ENCODE results near the gene PTCH2. TPM values are rescaled to one million over a fixed set of nuclear protein-coding genes. Genes with fewer than 3 reads are reported as not detected.

The PTCH2 gene
- total and polyA plus RNA-seq, 2 of the 13 experiments (the other 11 are each of a cell fraction or from before 2014, with no cell fraction given) = 0.60 to 1.5 TPM

- TF ChIP-seq, protein P1, sequence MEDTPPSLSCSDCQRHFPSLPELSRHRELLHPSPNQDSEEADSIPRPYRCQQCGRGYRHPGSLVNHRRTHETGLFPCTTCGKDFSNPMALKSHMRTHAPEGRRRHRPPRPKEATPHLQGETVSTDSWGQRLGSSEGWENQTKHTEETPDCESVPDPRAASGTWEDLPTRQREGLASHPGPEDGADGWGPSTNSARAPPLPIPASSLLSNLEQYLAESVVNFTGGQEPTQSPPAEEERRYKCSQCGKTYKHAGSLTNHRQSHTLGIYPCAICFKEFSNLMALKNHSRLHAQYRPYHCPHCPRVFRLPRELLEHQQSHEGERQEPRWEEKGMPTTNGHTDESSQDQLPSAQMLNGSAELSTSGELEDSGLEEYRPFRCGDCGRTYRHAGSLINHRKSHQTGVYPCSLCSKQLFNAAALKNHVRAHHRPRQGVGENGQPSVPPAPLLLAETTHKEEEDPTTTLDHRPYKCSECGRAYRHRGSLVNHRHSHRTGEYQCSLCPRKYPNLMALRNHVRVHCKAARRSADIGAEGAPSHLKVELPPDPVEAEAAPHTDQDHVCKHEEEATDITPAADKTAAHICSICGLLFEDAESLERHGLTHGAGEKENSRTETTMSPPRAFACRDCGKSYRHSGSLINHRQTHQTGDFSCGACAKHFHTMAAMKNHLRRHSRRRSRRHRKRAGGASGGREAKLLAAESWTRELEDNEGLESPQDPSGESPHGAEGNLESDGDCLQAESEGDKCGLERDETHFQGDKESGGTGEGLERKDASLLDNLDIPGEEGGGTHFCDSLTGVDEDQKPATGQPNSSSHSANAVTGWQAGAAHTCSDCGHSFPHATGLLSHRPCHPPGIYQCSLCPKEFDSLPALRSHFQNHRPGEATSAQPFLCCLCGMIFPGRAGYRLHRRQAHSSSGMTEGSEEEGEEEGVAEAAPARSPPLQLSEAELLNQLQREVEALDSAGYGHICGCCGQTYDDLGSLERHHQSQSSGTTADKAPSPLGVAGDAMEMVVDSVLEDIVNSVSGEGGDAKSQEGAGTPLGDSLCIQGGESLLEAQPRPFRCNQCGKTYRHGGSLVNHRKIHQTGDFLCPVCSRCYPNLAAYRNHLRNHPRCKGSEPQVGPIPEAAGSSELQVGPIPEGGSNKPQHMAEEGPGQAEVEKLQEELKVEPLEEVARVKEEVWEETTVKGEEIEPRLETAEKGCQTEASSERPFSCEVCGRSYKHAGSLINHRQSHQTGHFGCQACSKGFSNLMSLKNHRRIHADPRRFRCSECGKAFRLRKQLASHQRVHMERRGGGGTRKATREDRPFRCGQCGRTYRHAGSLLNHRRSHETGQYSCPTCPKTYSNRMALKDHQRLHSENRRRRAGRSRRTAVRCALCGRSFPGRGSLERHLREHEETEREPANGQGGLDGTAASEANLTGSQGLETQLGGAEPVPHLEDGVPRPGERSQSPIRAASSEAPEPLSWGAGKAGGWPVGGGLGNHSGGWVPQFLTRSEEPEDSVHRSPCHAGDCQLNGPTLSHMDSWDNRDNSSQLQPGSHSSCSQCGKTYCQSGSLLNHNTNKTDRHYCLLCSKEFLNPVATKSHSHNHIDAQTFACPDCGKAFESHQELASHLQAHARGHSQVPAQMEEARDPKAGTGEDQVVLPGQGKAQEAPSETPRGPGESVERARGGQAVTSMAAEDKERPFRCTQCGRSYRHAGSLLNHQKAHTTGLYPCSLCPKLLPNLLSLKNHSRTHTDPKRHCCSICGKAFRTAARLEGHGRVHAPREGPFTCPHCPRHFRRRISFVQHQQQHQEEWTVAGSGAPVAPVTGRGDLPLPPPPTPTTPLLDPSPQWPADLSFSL (CRISPR knock-in tag; IDR thresholded peaks at IDR 0.05) = no peak
- TF ChIP-seq ZSCAN21 (CRISPR knock-in tag; IDR thresholded peaks at IDR 0.05; ENCODE audit: borderline replicate concordance) (peak; percentile 58; the same call in 1 of the 2 replicates), ZNF136 (CRISPR knock-in tag; IDR thresholded peaks at IDR 0.05; ENCODE audit: low read depth) (no peak), RFX1 (IDR thresholded peaks at IDR 0.05) (peak; percentile 98), ZNF354B (CRISPR knock-in tag; IDR thresholded peaks at IDR 0.05) (peak; percentile 30; the same call in 1 of the 2 replicates), KLF16 (CRISPR knock-in tag; IDR thresholded peaks at IDR 0.05) (peak in 1 of 2 experiments; percentile 74; a peak in 2 of 4 replicates), ZNF670 (CRISPR knock-in tag; IDR thresholded peaks at IDR 0.05; ENCODE audit: borderline replicate concordance) (peak; percentile 98), STAT5B (CRISPR knock-in tag; IDR thresholded peaks at IDR 0.05) (no peak), MNT (IDR thresholded peaks at IDR 0.05) (peak; percentile 93), ZKSCAN5 (CRISPR knock-in tag; IDR thresholded peaks at IDR 0.05) (no peak), ZNF788 (CRISPR knock-in tag; IDR thresholded peaks at IDR 0.05; ENCODE audit: borderline replicate concordance) (peak; percentile 45; the same call in 1 of the 2 replicates), NCOA1 (CRISPR knock-in tag; IDR thresholded peaks at IDR 0.05) (peak; percentile 75; the same call in 1 of the 2 replicates), PBX3 (CRISPR knock-in tag; IDR thresholded peaks at IDR 0.05; ENCODE audit: borderline replicate concordance) (no peak), ZNF766 (CRISPR knock-in tag; IDR thresholded peaks at IDR 0.05; ENCODE audit: borderline replicate concordance) (peak; percentile 67; the same call in 1 of the 2 replicates), HNF4A (CRISPR knock-in tag; IDR thresholded peaks at IDR 0.05) (peak; percentile 79), REL (CRISPR knock-in tag; conservative IDR thresholded peaks at IDR 0.05) (peak; percentile 53), RBAK (CRISPR knock-in tag; IDR thresholded peaks at IDR 0.05) (no peak), SP140L (CRISPR knock-in tag; IDR thresholded peaks at IDR 0.05; ENCODE audit: borderline replicate concordance) (no peak)
- TF ChIP-seq, protein P2, sequence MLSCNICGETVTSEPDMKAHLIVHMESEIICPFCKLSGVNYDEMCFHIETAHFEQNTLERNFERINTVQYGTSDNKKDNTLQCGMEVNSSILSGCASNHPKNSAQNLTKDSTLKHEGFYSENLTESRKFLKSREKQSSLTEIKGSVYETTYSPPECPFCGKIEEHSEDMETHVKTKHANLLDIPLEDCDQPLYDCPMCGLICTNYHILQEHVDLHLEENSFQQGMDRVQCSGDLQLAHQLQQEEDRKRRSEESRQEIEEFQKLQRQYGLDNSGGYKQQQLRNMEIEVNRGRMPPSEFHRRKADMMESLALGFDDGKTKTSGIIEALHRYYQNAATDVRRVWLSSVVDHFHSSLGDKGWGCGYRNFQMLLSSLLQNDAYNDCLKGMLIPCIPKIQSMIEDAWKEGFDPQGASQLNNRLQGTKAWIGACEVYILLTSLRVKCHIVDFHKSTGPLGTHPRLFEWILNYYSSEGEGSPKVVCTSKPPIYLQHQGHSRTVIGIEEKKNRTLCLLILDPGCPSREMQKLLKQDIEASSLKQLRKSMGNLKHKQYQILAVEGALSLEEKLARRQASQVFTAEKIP (CRISPR knock-in tag; IDR thresholded peaks at IDR 0.05; ENCODE audit: borderline replicate concordance) = no peak
Observed at GRCh38 chr1:44807364-44808062, 35.5 kb downstream of the PTCH2 start (continued).

Data from HepG2 (cell line).